Measurements from ENCODE around the gene PDE4C.

DNA sequence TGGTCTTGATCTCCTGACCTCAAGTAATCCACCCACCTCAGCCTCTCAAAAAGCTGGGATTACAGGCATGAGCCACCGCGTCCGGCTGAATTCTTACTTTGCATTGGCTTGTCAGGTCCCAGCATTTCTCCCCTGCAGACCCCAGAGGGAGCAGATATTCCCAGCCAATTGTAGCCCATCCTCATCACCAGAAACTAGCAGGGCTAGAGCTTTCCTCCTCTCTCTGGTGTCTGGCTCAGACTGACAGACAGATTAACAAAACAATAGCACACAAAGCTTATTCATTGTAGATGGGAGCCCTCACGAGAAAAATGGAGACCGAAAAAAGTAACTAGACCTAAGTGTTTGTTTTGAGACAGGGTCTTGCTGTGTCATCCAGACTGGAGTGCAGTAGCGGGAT, 40.7 kb downstream of the PDE4C start:
- TF ChIP-seq CTCF (conservative IDR thresholded peaks at IDR 0.05; ENCODE audit: low read length), result no peak
- TF ChIP-seq EZH2phosphoT487 (IDR thresholded peaks at IDR 0.05; ENCODE audit: borderline replicate concordance, low read depth, low read length), result no peak
